ENCODE measurements around the gene FAM209B.

Gene FAM209B

GRCh38 chr20:56506103-56506502 is 26.9 kb upstream of the FAM209B start:
- Histone ChIP-seq H3K9ac (ENCODE audit: insufficient read length, low read depth) (no peak overlapping the region), H3K27me3 (ENCODE audit: insufficient read depth, insufficient read length) (no peaks in the 10 kb centered on the region), H3K36me3 (ENCODE audit: insufficient read depth, insufficient read length, low read length) (peaks cover 31% of the 10 kb centered on the region), H3K9me3 (ENCODE audit: insufficient read depth, low read length) (no peaks in the 10 kb centered on the region), H3K4me3 (ENCODE audit: insufficient read length, low read depth) (no peak overlapping the region), H3K4me1 (ENCODE audit: insufficient read depth, insufficient read length) (no peaks in the 10 kb centered on the region)
- DNase-seq (ENCODE audit: low read depth, low spot score) = no peak
- TF ChIP-seq SUZ12 (IDR thresholded peaks at IDR 0.05; ENCODE audit: extremely low read depth, insufficient read depth, insufficient read length) = no peak
- no peak for TF ChIP-seq YY1 (IDR thresholded peaks at IDR 0.05; ENCODE audit: insufficient read depth, insufficient read length)
- TF ChIP-seq ZNF274 (IDR thresholded peaks at IDR 0.05; ENCODE audit: low read depth, low read length) = no peak

- DNase-seq (ENCODE audit: low read depth, low spot score) = no peak
These were observed 21.1 kb upstream of the FAM209B start for GRCh38 chr20:56511926-56512325.

GRCh38 chr20:56513161-56514150 is 19.6 kb upstream of the FAM209B start:
- Histone ChIP-seq H3K4me1 (ENCODE audit: insufficient read depth, insufficient read length) (peaks cover 19% of the 10 kb centered on the region), H3K4me3 (ENCODE audit: insufficient read length, low read depth) (no peak overlapping the region), H3K9ac (ENCODE audit: insufficient read length, low read depth) (no peak overlapping the region), H3K27me3 (ENCODE audit: insufficient read depth, insufficient read length) (no peaks in the 10 kb centered on the region), H3K9me3 (ENCODE audit: insufficient read depth, low read length) (0 out of 2 replicates have a peak, but pooled peaks cover 6% of the 10 kb centered on the region), H3K36me3 (ENCODE audit: insufficient read depth, insufficient read length, low read length) (peaks cover 53% of the 10 kb centered on the region)
- peak; percentile 2 for DNase-seq (ENCODE audit: low read depth, low spot score)
- TF ChIP-seq ZNF274 (IDR thresholded peaks at IDR 0.05; ENCODE audit: low read depth, low read length) = no peak
- TF ChIP-seq SUZ12 (IDR thresholded peaks at IDR 0.05; ENCODE audit: extremely low read depth, insufficient read depth, insufficient read length) = no peak
- no peak for TF ChIP-seq YY1 (IDR thresholded peaks at IDR 0.05; ENCODE audit: insufficient read depth, insufficient read length)

More at GRCh38 chr20:56511926-56512325, 21.1 kb upstream of the FAM209B start:
- no peaks in the 10 kb centered on the region for H3K27me3 ChIP-seq (ENCODE audit: insufficient read depth, insufficient read length)
- peaks cover 19% of the 10 kb centered on the region for H3K4me1 ChIP-seq (ENCODE audit: insufficient read depth, insufficient read length)
- no peaks in the 10 kb centered on the region for H3K9me3 ChIP-seq (ENCODE audit: insufficient read depth, low read length)
- TF ChIP-seq ZNF274 (IDR thresholded peaks at IDR 0.05; ENCODE audit: low read depth, low read length) (no peak), SUZ12 (IDR thresholded peaks at IDR 0.05; ENCODE audit: extremely low read depth, insufficient read depth, insufficient read length) (no peak), YY1 (IDR thresholded peaks at IDR 0.05; ENCODE audit: insufficient read depth, insufficient read length) (no peak)
- no peak overlapping the region for H3K4me3 ChIP-seq (ENCODE audit: insufficient read length, low read depth)
- peaks cover 44% of the 10 kb centered on the region for H3K36me3 ChIP-seq (ENCODE audit: insufficient read depth, insufficient read length, low read length)
- no peak overlapping the region for H3K9ac ChIP-seq (ENCODE audit: insufficient read length, low read depth)

GRCh38 chr20:56516631-56517030 is 16.4 kb upstream of the FAM209B start:
- no peak for TF ChIP-seq YY1 (IDR thresholded peaks at IDR 0.05; ENCODE audit: insufficient read depth, insufficient read length)
- TF ChIP-seq SUZ12 (IDR thresholded peaks at IDR 0.05; ENCODE audit: extremely low read depth, insufficient read depth, insufficient read length) = no peak
- TF ChIP-seq ZNF274 (IDR thresholded peaks at IDR 0.05; ENCODE audit: low read depth, low read length) = no peak
- Histone ChIP-seq H3K4me1 (ENCODE audit: insufficient read depth, insufficient read length) (peaks cover 19% of the 10 kb centered on the region), H3K9ac (ENCODE audit: insufficient read length, low read depth) (no peak overlapping the region), H3K4me3 (ENCODE audit: insufficient read length, low read depth) (no peak overlapping the region), H3K27me3 (ENCODE audit: insufficient read depth, insufficient read length) (no peaks in the 10 kb centered on the region), H3K36me3 (ENCODE audit: insufficient read depth, insufficient read length, low read length) (peaks cover 71% of the 10 kb centered on the region), H3K9me3 (ENCODE audit: insufficient read depth, low read length) (peaks cover 35% of the 10 kb centered on the region)
- no peak for DNase-seq (ENCODE audit: low read depth, low spot score)

GRCh38 chr20:56517211-56517610 is 15.8 kb upstream of the FAM209B start:
- peaks cover 41% of the 10 kb centered on the region for H3K9me3 ChIP-seq (ENCODE audit: insufficient read depth, low read length)
- H3K36me3 ChIP-seq (ENCODE audit: insufficient read depth, insufficient read length, low read length) = peaks cover 71% of the 10 kb centered on the region
- H3K9ac ChIP-seq (ENCODE audit: insufficient read length, low read depth) = no peak overlapping the region
- no peaks in the 10 kb centered on the region for H3K27me3 ChIP-seq (ENCODE audit: insufficient read depth, insufficient read length)
- TF ChIP-seq ZNF274 (IDR thresholded peaks at IDR 0.05; ENCODE audit: low read depth, low read length) (no peak), SUZ12 (IDR thresholded peaks at IDR 0.05; ENCODE audit: extremely low read depth, insufficient read depth, insufficient read length) (no peak), YY1 (IDR thresholded peaks at IDR 0.05; ENCODE audit: insufficient read depth, insufficient read length) (no peak)
- DNase-seq (ENCODE audit: low read depth, low spot score) = no peak
- H3K4me3 ChIP-seq (ENCODE audit: insufficient read length, low read depth) = no peak overlapping the region
- peaks cover 16% of the 10 kb centered on the region for H3K4me1 ChIP-seq (ENCODE audit: insufficient read depth, insufficient read length)

- DNase-seq (ENCODE audit: low read depth, low spot score) = no peak
- TF ChIP-seq SUZ12 (IDR thresholded peaks at IDR 0.05; ENCODE audit: extremely low read depth, insufficient read depth, insufficient read length) (no peak), YY1 (IDR thresholded peaks at IDR 0.05; ENCODE audit: insufficient read depth, insufficient read length) (no peak), ZNF274 (IDR thresholded peaks at IDR 0.05; ENCODE audit: low read depth, low read length) (no peak)
- Histone ChIP-seq H3K27me3 (ENCODE audit: insufficient read depth, insufficient read length) (no peaks in the 10 kb centered on the region), H3K9ac (ENCODE audit: insufficient read length, low read depth) (no peak overlapping the region), H3K36me3 (ENCODE audit: insufficient read depth, insufficient read length, low read length) (peaks cover 67% of the 10 kb centered on the region), H3K4me3 (ENCODE audit: insufficient read length, low read depth) (no peak overlapping the region), H3K4me1 (ENCODE audit: insufficient read depth, insufficient read length) (peaks cover 12% of the 10 kb centered on the region), H3K9me3 (ENCODE audit: insufficient read depth, low read length) (peaks cover 44% of the 10 kb centered on the region)
These were observed 15.4 kb upstream of the FAM209B start for GRCh38 chr20:56517641-56518040.

GRCh38 chr20:56518126-56518525 is 14.9 kb upstream of the FAM209B start:
- H3K36me3 ChIP-seq (ENCODE audit: insufficient read depth, insufficient read length, low read length) = peaks cover 64% of the 10 kb centered on the region
- H3K4me1 ChIP-seq (ENCODE audit: insufficient read depth, insufficient read length) = peaks cover 9% of the 10 kb centered on the region

More at GRCh38 chr20:56518126-56518525, 14.9 kb upstream of the FAM209B start:
- TF ChIP-seq YY1 (IDR thresholded peaks at IDR 0.05; ENCODE audit: insufficient read depth, insufficient read length) (no peak), SUZ12 (IDR thresholded peaks at IDR 0.05; ENCODE audit: extremely low read depth, insufficient read depth, insufficient read length) (no peak), ZNF274 (IDR thresholded peaks at IDR 0.05; ENCODE audit: low read depth, low read length) (no peak)
- Histone ChIP-seq H3K9me3 (ENCODE audit: insufficient read depth, low read length) (peaks cover 44% of the 10 kb centered on the region), H3K27me3 (ENCODE audit: insufficient read depth, insufficient read length) (no peaks in the 10 kb centered on the region), H3K4me3 (ENCODE audit: insufficient read length, low read depth) (no peak overlapping the region), H3K9ac (ENCODE audit: insufficient read length, low read depth) (no peak overlapping the region)
- DNase-seq (ENCODE audit: low read depth, low spot score) = no peak
